ENCODE measurements around the gene APLP1.

GRCh38 chr19:35847911-35848310, 20.5 kb upstream of the APLP1 start:
- no peak for TF ChIP-seq CTCF (IDR thresholded peaks at IDR 0.05)
- TF ChIP-seq POLR2A (IDR thresholded peaks at IDR 0.05): no peak

Measured in esophagus squamous epithelium (tissue), 4 donors.